ENCODE data around the gene CARS2. TPM values are rescaled to one million over a fixed set of nuclear protein-coding genes. Genes with fewer than 3 reads are reported as not detected.

The CARS2 gene
- total RNA-seq, 1 donor from 2014 or later, result 152 TPM

- TF ChIP-seq CTCF (IDR thresholded peaks at IDR 0.05; ENCODE audit: insufficient read depth, low read length, severe bottlenecking), result no peak
- Histone ChIP-seq H3K36me3 (ENCODE audit: control insufficient read depth, insufficient read depth, low read length) (peaks cover 11% of the 10 kb centered on the region), H3K4me3 (ENCODE audit: low read depth, low read length) (no peak overlapping the region), H3K27me3 (ENCODE audit: control insufficient read depth, insufficient read depth, low read length) (no peaks in the 10 kb centered on the region)
- no peak for FAIRE-seq
- no peak for DNase-seq (ENCODE audit: low read depth)
Measured at GRCh38 chr13:110689711-110690110, 16.2 kb downstream of the CARS2 start.

GRCh38 chr13:110689041-110689440 is 16.9 kb downstream of the CARS2 start:
- FAIRE-seq, result no peak
- Histone ChIP-seq H3K36me3 (ENCODE audit: control insufficient read depth, insufficient read depth, low read length) (peaks cover 11% of the 10 kb centered on the region), H3K4me3 (ENCODE audit: low read depth, low read length) (no peak overlapping the region), H3K27me3 (ENCODE audit: control insufficient read depth, insufficient read depth, low read length) (no peaks in the 10 kb centered on the region)
- no peak for TF ChIP-seq CTCF (IDR thresholded peaks at IDR 0.05; ENCODE audit: insufficient read depth, low read length, severe bottlenecking)
- DNase-seq (ENCODE audit: low read depth), result no peak

- TF ChIP-seq CTCF (IDR thresholded peaks at IDR 0.05; ENCODE audit: insufficient read depth, low read length, severe bottlenecking), result no peak
- FAIRE-seq (no peak), DNase-seq (ENCODE audit: low read depth) (no peak)
- Histone ChIP-seq H3K27me3 (ENCODE audit: control insufficient read depth, insufficient read depth, low read length) (no peaks in the 10 kb centered on the region), H3K4me3 (ENCODE audit: low read depth, low read length) (no peak overlapping the region), H3K36me3 (ENCODE audit: control insufficient read depth, insufficient read depth, low read length) (peaks cover 16% of the 10 kb centered on the region)
Measured at GRCh38 chr13:110687736-110688135, 18.2 kb downstream of the CARS2 start.

- no peak overlapping the region for H3K4me3 ChIP-seq (ENCODE audit: low read depth, low read length)
- no peaks in the 10 kb centered on the region for H3K27me3 ChIP-seq (ENCODE audit: control insufficient read depth, insufficient read depth, low read length)
- DNase-seq (ENCODE audit: low read depth) (no peak), FAIRE-seq (no peak)
- no peak for TF ChIP-seq CTCF (IDR thresholded peaks at IDR 0.05; ENCODE audit: insufficient read depth, low read length, severe bottlenecking)
- H3K36me3 ChIP-seq (ENCODE audit: control insufficient read depth, insufficient read depth, low read length), result peaks cover 26% of the 10 kb centered on the region
Measured at GRCh38 chr13:110685305-110686020, 20.5 kb downstream of the CARS2 start.

- Histone ChIP-seq H3K36me3 (ENCODE audit: control insufficient read depth, insufficient read depth, low read length) (peaks cover 28% of the 10 kb centered on the region), H3K27me3 (ENCODE audit: control insufficient read depth, insufficient read depth, low read length) (no peaks in the 10 kb centered on the region), H3K4me3 (ENCODE audit: low read depth, low read length) (no peak overlapping the region)
- FAIRE-seq, result no peak
- no peak for DNase-seq (ENCODE audit: low read depth)
- no peak for TF ChIP-seq CTCF (IDR thresholded peaks at IDR 0.05; ENCODE audit: insufficient read depth, low read length, severe bottlenecking)
Measured at GRCh38 chr13:110684388-110685056, 21.4 kb downstream of the CARS2 start.

Measured in bronchial epithelial cell (primary cell).